ENCODE data around the gene ATP5MC2. TPM values are rescaled to one million over a fixed set of nuclear protein-coding genes. Genes with fewer than 3 reads are reported as not detected.
A peak's percentile ranks its signal among the peaks of the same experiment; 100 is the strongest.

The ATP5MC2 gene
- total and polyA plus RNA-seq, 9 of the 15 experiments (the other 6 are each of a cell fraction or from before 2014, with no cell fraction given): 314 to 1,208 (median 468) TPM

GRCh38 chr12:53623548-53624385 lies 52.1 kb downstream of the ATP5MC2 start (continued):
- no peak for TF ChIP-seq COPS2 (conservative IDR thresholded peaks at IDR 0.05)
- no peak for TF ChIP-seq PPARD (CRISPR knock-in tag; IDR thresholded peaks at IDR 0.05)
- 0 out of 4 replicates have a peak, but pooled peaks of 1 of the 2 experiments have one; percentile 22 for TF ChIP-seq HDAC1 (IDR thresholded peaks at IDR 0.05)
- TF ChIP-seq TARDBP (IDR thresholded peaks at IDR 0.05): no peak
- no peak for TF ChIP-seq ATF1 (CRISPR knock-in tag; IDR thresholded peaks at IDR 0.05)
- TF ChIP-seq ATF1 (tag; IDR thresholded peaks at IDR 0.05): peak; percentile 29; the same call in 1 of the 2 replicates
- TF ChIP-seq JUND (IDR thresholded peaks at IDR 0.05; ENCODE audit: borderline replicate concordance, low read depth, low read length): 0 out of 2 replicates have a peak, but pooled peaks have one; percentile 35
- TF ChIP-seq JUND (tag; IDR thresholded peaks at IDR 0.05; ENCODE audit: borderline replicate concordance, low read depth, low read length): no peak
- no peak for TF ChIP-seq E2F3 (CRISPR knock-in tag; IDR thresholded peaks at IDR 0.05)
- no peak for TF ChIP-seq ZNF124 (CRISPR knock-in tag; IDR thresholded peaks at IDR 0.05)
- peak; percentile 13 for TF ChIP-seq CHD1 (IDR thresholded peaks at IDR 0.05; ENCODE audit: low read length)
- peak; percentile 35; the same call in 1 of the 2 replicates for TF ChIP-seq SMARCA4 (IDR thresholded peaks at IDR 0.05)
- 0 out of 2 replicates have a peak, but pooled peaks have one; percentile 40 for TF ChIP-seq ZNF197 (CRISPR knock-in tag; IDR thresholded peaks at IDR 0.05; ENCODE audit: low read depth)

All from K562 (cell line).